ENCODE measurements around the gene ZNF333. TPM values are rescaled to one million over a fixed set of nuclear protein-coding genes. Genes with fewer than 3 reads are reported as not detected.
"Not testable (repeated sequence)": the region's sequence is repeated elsewhere in the genome, so short reads cannot be mapped to it uniquely, and the experiment has no call there.

Gene ZNF333
- total RNA-seq, 1 donor: 21.1 TPM

GRCh38 chr19:14779151-14779550, 89.3 kb downstream of the ZNF333 start:
- TF ChIP-seq CTCF (IDR thresholded peaks at IDR 0.05; ENCODE audit: insufficient read depth, low read length): no peak

GRCh38 chr19:14780622-14781225, 90.9 kb downstream of the ZNF333 start:
- H3K4me3 ChIP-seq (ENCODE audit: low read depth, low read length); DNase-seq (ENCODE audit: low read depth): not testable (repeated sequence)

More at GRCh38 chr19:14779151-14779550, 89.3 kb downstream of the ZNF333 start:
- DNase-seq (ENCODE audit: low read depth): no peak
- H3K4me3 ChIP-seq (ENCODE audit: low read depth, low read length): no peak overlapping the region

GRCh38 chr19:14781713-14782536, 92.1 kb downstream of the ZNF333 start:
- not testable (repeated sequence) for H3K4me3 ChIP-seq (ENCODE audit: low read depth, low read length); DNase-seq (ENCODE audit: low read depth)

- H3K4me3 ChIP-seq (ENCODE audit: low read depth, low read length): no peak overlapping the region
- TF ChIP-seq CTCF (IDR thresholded peaks at IDR 0.05; ENCODE audit: insufficient read depth, low read length): no peak
- DNase-seq (ENCODE audit: low read depth): no peak
These were observed 93.0 kb downstream of the ZNF333 start for GRCh38 chr19:14782626-14783409.

Other genes with a start within 250 kb of the ZNF333 start
- 1.9 and 3.4 TPM in 2 replicates for gene PTGER1, start 214.7 kb upstream of the ZNF333 start, total RNA-seq (ENCODE audit: low replicate concordance)
- 93.5 and 119 TPM in 2 replicates for gene GIPC1, start 193.9 kb upstream of the ZNF333 start, total RNA-seq (ENCODE audit: low replicate concordance)
- 54.7 and 95.2 TPM in 2 replicates for gene DNAJB1, start 171.7 kb upstream of the ZNF333 start, total RNA-seq (ENCODE audit: low replicate concordance)
- 2.9 and 41.8 TPM in 2 replicates for gene TECR, start 160.5 kb upstream of the ZNF333 start, total RNA-seq (ENCODE audit: low replicate concordance)
- gene NDUFB7, start 118.0 kb upstream of the ZNF333 start, total RNA-seq (ENCODE audit: low replicate concordance): 100 and 164 TPM in 2 replicates
- 0.09 TPM in 1 of 2 replicates, not detected in the other for gene CLEC17A, start 107.0 kb upstream of the ZNF333 start, total RNA-seq (ENCODE audit: low replicate concordance)
- gene ADGRE3, start 15.2 kb upstream of the ZNF333 start, total RNA-seq (ENCODE audit: low replicate concordance): not detected in 2 replicates
- gene ADGRE2, start 88.5 kb downstream of the ZNF333 start, total RNA-seq (ENCODE audit: low replicate concordance): 0.09 TPM in 1 of 2 replicates, not detected in the other
- gene OR7A5, start 145.1 kb downstream of the ZNF333 start, total RNA-seq (ENCODE audit: low replicate concordance): not detected in 2 replicates
- not detected in 2 replicates for gene OR7C1, start 145.1 kb downstream of the ZNF333 start, total RNA-seq (ENCODE audit: low replicate concordance)
- gene OR7A10, start 158.9 kb downstream of the ZNF333 start, total RNA-seq (ENCODE audit: low replicate concordance): not detected in 2 replicates
- not detected in 2 replicates for gene OR7A17, start 196.1 kb downstream of the ZNF333 start, total RNA-seq (ENCODE audit: low replicate concordance)

Measured in fibroblast of the aortic adventitia (primary cell).